Measurements from ENCODE around the gene HNRNPF.
"Not testable (repeated sequence)": the region's sequence is repeated elsewhere in the genome, so short reads cannot be mapped to it uniquely, and the experiment has no call there.

HNRNPF gene
- 309 to 555 (median 354) reads per million in 4 experiments for total RNA-seq

DNA sequence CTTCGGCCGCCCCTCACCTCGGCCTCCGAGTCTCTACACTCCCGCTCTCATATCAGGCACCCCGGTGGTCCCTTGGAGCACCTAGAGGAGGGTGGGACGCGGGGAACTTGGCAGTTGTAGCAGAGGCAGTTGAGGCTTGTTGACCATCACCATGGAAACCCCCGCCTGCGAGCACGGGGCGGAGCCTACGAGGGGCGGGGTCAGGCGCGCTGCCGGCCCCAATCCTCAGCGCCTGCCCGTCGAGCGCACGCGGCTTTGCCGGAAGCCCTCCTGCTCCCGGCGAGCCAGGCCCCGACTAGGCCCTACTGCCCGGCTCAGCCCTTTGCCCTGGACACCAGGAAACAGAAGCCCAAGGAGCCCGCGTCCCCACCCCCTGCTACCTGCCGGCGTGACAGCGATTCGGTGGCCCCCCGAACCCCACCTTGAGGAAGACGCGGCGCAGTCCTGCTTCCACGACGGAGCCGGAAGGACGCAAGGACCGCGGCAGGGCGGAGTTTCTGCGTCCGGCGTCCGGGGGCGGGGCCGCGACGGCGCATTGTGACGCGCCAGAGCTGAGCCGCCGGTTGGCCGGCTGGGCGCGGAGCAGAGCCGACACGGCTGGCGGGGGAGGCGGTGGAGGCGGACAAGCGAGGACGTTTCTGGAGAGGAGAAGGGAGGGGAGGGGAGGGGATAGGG lies at the start of gene HNRNPF:
Gene HNRNPF, minus strand, starts transcription at position 477 of the 675 bp plus-strand sequence. CDS start 21,302 bp downstream, outside the sequence.
- DNase-seq: peak; percentile 87

- no peak for DNase-seq
These were observed 49.2 kb upstream of the HNRNPF start for GRCh38 chr10:43458227-43458626.

- not testable (repeated sequence) for DNase-seq
These were observed 47.6 kb upstream of the HNRNPF start for GRCh38 chr10:43456561-43456960.

DNA sequence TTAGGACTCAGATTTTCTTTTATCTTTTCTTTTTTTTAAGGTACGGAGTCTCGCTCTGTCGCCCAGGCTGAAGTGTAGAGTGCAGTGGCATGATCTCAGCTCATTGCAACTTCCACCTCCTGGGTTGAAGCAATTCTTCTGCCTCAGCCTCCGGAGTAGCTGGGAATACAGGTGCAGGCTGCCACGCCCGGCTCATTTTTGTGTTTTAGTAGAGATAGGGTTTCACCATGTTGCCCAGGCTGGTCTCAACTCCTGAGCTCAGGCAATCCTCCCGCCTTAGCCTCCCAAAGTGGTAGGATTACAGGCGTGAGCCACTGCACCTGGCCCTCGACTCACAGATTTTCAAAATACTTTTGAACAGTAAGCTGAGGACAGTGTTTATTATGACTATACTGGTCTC lies 45.0 kb upstream of the HNRNPF start:
- DNase-seq: not testable (repeated sequence)

DNA sequence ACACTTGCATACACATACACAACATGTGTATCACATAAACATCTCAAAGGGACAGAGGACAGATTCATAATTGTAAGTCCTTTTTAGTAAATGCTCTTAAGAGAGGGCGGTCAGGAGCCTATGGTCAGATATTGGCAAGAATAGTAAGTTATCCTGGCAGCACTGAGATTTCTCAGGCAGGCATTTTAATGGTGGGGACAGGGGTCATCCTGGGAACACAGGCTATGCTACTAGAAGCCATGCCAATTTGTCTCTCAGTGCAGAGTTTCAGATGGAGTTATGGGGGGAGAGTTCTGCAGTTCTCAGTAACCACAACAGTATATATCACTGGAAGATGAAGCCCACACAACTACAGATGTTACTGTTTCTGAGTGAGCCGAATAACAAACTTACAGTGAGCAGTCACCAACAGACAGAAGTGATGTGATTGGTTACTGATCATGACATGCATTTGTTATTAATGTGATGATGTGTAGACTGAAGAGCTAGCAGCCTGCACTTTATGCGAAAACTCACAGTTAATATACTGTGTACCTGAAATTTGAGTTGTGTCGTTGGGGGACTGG lies 44.4 kb upstream of the HNRNPF start:
- DNase-seq: no peak

GRCh38 chr10:43452356-43452914 lies 43.4 kb upstream of the HNRNPF start:
- DNase-seq: no peak

DNA sequence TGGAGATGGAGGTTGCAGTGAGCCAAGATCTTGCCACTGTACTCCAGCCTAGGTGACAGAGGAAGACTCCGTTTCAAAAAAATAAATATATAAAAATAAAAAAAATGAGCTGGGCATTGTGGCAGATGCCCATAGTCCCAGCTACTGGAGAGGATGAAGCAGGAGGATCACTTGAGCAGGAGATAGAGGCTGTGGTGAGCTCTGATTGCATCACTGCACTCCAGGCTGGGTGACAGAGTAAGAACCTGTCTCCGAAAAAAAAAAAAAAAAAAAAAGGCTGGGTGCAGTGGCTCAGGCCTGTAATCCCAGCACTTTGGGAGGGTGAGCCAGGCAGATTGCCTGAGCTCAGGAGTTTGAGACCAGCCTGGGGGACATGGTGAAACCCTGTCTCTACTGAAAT lies 39.8 kb upstream of the HNRNPF start:
- no peak for DNase-seq

- not testable (repeated sequence) for DNase-seq
These were observed 37.4 kb upstream of the HNRNPF start for GRCh38 chr10:43446219-43447017.

DNA sequence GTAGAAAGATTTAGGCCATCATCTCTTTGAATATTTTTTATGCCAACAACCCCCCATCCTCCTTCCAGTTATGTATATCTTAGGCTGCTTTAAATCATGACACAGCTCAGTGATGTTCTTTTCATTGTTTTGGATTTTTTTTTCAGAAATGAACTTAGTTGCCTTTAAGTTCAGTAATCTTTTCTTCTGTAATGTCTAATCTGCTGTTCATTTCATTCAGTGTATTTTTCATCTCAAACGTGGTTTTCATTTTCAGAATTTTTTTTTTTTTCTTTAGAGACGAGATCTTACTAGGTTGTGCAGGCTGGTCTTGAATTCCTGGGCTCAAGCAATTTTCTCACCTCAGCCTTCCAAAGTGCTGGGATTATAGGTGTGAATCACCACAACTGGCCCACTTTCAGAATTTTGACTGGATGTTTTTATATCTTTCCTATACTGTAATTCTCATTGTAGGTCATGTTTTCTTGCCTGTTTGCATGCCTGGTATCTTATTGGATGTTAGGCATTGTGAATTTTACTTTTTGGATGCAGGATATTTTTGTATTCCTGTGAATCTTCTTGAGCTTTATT lies 36.0 kb upstream of the HNRNPF start:
- no peak for DNase-seq

GRCh38 chr10:43444323-43444722 lies 35.3 kb upstream of the HNRNPF start:
- no peak for DNase-seq

- DNase-seq: no peak
These were observed 31.6 kb upstream of the HNRNPF start for GRCh38 chr10:43440463-43441134.

DNA sequence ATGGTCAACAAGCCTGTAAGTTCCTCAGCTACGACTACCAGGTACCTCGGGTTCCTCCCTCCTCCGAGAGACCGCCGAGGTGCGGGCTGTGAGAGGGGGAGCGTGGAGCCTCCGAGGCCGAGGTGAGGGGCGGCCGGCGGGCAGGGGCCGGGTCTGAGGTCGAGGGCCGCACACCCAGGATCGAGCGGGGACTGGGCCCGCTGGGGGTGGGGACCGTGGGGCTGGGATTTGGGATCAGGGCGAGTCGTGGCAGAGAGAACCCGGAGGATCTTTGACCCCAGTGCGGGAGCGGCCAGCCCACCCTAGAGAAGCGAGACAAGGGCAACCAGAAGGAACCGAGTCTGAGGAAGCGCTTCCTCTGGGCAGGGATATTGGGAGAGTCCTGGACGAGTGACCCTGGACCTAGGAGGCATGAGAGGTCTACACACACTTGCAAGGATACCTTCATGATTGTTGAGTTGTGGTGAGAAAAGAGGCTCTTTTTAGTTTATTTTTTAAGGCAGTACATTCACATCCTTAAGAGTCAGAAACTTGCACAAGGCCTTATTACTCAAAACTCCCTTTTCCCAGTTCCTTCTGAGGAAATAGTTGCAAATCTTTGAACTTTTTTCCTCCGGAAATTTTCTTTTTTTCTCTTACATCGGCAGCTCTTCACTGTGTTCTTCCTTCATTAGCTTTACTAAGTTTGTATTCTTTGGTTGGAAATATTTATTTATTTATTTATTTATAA lies 28.3 kb upstream of the HNRNPF start:
- DNase-seq: no peak

- peak; percentile 85 for DNase-seq
These were observed 27.5 kb upstream of the HNRNPF start, which contains the start of gene ZNF487 for GRCh38 chr10:43436291-43437140. Gene ZNF487 (plus strand): TSS chr10:43437111. CDS start chr10:43475814, 38,703 bp downstream.

GRCh38 chr10:43430926-43431663 lies 22.1 kb upstream of the HNRNPF start:
- no peak for DNase-seq

DNA sequence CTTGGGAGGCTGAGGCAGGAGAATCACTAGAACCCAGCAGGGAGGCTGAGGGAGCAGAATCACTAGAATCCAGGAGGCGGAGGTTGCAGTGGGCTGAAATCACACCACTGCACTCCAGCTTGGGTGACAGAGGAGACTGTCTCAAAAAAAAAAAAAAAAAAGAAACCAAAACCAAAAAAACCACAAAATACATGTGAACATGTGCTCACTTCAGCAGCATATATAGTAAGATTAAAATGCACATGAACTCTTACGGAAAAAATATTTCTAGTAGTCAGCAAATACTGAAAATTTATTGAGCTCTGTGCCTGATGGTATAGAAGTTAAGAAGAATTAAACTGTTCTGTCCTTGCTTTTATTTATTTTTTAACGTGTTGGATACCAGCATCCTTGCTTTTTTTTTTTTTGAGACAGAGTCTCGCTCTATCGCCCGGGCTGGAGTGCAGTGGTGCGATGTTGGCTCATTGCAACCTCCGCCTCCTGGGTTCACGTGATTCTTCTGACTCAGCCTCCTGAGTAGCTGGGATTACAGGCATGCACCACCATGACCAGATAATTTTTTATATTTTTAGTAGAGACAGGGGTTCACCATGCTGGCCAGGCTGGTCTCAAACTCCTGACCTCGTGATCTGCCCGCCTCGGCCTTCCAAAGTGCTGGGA lies 18.3 kb upstream of the HNRNPF start:
- no peak for DNase-seq

- DNase-seq: not testable (repeated sequence)
These were observed 17.5 kb upstream of the HNRNPF start for GRCh38 chr10:43426476-43426875.

DNA sequence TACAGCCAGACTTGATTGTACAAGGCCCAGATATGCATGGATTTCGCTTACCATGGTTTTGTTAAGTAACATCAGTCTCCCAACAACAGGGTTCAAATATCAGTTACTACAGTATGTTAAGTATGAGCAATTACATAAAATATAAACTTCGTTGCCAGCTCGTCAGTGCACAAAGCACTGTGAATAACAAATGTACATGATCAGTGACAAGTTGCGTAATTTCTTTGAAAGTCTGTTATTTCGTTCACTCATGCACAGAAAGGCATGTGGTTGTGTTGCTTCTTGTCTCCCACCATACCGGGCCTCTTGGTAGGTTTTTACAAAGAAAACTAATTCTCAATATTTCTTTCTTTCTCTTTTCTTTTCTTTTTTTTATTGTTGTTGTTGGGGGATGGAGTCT lies 15.4 kb upstream of the HNRNPF start:
- DNase-seq: no peak

GRCh38 chr10:43421944-43422343 lies 13.0 kb upstream of the HNRNPF start:
- not testable (repeated sequence) for DNase-seq

DNA sequence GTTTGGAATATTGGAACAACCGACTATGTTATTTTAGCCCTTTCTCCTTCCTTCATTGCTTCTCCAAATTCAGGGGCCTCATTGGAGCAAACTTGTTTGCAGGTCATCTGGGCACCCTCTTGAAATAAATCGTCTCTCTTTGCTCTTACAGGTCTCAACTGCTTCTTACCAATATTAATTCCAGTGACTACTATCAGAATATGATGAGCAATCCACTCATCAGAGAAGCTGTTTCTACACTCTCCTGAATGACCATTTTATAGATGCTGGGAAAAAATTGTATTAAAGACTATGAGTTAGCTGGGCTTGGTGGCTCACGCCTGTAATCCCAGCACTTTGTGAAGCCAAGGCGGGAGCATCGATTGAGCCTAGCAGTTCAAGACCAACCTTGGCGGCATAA lies 12.5 kb upstream of the HNRNPF start:
- no peak for DNase-seq

GRCh38 chr10:43421201-43421507 lies 12.2 kb upstream of the HNRNPF start:
- DNase-seq: no peak
